Kasumi-1 (cell line): ENCODE data around the gene LASP1.
"Not testable (repeated sequence)": the region's sequence is repeated elsewhere in the genome, so short reads cannot be mapped to it uniquely, and the experiment has no call there.

Experiments
- DNase-seq, 2 experiments: peaks; one replicate each; lab custom pipeline; 2025; lab: John Stamatoyannopoulos, UW

LASP1 gene

DNA sequence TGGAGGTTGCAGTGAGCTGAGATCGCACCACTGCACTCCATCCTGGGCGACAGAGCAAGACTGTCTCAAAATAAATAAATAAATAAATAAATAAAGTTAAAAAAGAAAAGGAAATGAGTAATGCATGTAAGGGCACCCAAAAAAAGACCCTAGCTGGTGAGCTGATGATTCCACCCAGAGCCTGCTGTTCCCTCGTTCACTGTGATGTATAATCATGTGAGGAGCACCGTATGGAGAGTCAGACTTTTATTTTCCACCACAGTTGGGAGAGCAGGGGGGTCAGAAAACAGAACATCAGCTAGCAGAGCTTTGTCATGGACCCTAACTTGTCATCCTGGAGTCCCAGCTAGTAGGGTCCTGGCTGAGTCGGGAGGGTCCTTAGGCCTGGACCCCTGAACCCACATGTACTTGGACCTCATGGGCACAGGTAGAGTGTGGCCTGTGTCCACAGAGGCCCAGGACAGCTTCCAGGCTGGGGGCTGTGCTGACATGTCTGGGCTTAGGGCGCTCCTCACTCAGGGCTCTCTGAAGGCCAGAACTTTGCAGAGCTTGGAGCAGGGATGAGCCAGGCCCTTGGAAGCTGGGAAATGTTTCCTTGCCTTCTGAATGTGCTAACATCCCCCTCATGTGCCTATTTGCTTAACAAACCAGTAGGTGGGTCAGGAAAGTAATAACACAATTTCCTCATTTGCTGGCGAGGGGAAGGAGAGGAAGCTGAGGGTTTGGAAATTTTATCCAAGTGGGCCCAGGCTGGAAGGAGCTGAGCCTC lies 36.8 kb downstream of the LASP1 start:
- peak in 1 of 2 experiments; percentile 13 for DNase-seq

DNA sequence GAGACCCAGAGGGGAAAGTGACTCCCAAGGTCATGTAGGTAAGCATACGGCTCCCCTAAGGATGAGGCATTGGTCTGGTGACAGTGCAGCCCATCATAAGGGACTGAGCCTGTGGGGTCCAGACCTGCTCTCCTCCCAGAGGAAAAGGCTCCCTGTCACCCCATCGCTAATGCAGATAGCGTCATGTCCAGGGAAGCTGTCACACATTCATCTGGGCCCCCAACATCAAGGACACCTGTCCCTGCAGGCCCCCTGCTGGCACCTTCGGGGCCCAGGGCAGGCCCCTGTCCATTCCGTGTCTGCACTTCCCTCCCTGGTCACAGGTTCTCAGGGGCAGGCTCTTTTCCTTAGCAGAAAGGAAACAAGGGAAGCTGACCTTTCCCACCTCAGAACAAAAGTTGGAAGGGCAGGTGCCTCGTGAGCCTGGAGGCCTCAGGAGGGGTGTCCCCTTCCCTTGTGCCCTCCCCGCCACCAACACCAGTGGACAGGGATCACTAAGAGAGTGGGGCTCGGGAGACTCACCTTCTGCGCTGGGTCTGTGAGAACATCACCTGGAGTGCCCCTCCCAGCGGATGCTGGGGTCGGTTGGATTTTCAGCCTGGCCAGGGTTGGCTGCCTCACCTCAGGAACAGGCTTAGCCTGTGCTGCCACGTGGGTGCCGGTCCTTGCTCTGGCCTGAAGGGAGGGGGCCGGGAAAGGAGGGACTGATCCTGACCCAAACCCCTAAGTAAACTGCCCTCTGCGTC lies 38.2 kb downstream of the LASP1 start:
- no peak for DNase-seq

DNA sequence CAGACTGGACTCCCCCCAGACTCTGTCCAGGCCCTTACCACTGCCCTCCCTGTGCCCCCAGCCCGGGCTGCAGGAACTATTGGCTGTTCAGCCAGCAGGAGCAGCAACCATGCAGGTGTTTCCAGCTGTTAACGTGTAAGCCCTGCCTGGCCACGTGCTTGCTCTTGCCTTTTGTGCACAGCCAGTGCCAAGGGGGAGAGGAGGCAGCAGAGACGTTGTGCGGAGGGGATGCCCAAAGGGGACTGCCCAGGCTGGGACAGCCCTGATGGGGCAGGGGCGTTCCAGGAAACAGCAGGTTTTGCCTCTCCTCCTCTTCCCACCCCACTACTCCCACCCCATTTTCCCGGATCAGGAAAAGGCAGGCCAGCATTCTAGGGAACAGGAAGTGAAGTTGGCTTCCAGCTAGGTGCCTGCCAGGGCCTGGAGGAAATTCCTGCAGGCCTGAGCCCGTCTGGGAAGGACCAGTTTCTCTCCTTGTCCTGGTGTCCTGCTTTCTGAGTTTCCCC lies 38.9 kb downstream of the LASP1 start:
- no peak for DNase-seq

DNA sequence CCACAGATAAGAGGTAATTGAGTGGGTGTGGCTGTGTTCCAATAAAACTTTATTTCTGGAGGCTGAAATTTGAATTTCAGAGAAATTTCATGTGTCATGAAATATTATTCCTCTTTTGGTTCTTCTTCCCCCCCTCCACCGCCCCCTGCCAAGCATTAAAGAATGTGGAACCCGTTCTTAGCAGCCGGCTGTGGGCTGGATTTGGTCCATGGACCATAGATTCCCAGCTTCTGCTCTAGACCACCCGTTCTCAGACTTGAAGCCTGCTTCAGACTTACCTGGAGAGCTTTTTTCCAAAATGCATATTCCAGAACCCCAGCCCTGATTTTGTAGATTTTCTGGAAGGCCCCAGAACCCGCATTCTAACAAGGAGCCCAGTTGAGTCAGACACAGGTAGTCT lies 40.5 kb downstream of the LASP1 start:
- no peak for DNase-seq

DNA sequence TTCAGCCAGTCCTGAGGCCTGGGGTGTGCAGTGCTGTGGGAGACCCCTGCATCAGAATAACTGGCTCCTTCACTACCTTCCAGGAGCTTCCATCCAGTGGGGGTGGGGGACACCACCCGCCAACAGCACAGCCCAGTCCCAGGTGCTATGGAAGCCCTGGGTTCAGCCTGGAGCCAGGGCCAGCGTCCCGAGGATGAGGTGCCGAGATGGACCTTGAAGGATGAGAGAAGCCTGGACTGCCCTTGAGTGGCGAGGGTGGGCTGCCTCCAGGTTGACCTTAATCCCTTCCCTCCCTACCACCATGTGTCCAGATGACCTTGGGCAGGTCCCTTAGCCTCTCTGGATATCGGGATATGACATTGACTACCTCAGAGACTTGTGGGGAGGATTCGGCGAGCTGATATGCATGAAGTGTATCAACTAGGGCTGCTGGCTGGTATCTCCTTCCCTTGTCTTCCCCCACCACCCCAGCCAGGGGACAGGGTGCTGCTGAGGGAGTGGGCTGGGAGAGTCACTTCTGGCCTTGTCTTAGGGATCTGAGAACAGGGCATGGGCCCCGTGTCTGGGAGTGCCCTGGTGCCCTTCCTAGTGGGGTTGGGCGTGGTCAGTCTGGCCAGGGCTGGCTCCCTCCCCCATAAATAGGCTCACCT lies 41.3 kb downstream of the LASP1 start:
- no peak for DNase-seq

DNA sequence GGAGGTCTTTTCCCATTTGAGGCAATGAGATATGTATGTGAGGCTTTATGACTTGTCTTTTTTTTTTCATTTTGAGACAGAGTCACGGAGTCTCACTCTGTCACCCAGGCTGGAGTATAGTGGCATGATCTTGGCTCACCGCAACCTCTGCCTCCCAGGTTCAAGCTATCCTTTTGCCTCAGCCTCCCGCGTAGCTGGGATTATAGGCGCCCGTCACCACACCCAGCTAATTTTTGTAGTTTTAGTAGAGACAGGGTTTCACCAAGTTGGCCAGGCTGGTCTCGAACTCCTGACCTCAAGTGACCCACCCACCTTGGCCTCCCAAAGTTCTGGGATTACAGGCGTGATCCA lies 41.8 kb downstream of the LASP1 start:
- not testable (repeated sequence) for DNase-seq

DNA sequence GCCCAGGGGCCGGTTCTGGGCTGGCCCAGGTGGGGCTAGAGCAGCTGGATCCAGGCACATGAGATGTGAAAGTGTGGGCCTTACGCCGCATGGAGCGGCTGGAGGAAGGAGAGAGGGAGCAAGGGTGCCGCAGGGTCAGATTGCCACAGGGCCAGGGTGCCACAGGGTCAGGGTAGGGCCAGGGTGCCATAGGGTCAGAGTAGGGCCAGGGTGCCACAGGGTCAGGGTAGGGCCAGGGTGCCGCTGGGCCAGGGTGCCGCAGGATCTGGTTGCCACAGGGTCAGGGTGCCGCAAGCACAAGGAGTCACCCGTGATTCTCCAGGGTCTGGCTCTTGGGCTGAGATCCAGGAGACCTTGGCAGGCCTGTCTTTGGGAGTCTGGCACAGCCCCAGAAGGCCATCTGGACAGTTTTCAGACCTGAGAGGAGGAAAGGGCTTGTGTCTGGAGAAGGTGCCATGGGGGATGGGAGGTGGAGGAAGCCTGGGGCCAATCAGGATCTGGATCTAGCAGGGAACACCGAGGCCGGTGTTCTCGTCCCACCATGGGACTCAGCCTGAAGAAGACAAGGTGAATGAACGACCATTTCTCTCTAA lies 42.5 kb downstream of the LASP1 start:
- DNase-seq = no peak

DNA sequence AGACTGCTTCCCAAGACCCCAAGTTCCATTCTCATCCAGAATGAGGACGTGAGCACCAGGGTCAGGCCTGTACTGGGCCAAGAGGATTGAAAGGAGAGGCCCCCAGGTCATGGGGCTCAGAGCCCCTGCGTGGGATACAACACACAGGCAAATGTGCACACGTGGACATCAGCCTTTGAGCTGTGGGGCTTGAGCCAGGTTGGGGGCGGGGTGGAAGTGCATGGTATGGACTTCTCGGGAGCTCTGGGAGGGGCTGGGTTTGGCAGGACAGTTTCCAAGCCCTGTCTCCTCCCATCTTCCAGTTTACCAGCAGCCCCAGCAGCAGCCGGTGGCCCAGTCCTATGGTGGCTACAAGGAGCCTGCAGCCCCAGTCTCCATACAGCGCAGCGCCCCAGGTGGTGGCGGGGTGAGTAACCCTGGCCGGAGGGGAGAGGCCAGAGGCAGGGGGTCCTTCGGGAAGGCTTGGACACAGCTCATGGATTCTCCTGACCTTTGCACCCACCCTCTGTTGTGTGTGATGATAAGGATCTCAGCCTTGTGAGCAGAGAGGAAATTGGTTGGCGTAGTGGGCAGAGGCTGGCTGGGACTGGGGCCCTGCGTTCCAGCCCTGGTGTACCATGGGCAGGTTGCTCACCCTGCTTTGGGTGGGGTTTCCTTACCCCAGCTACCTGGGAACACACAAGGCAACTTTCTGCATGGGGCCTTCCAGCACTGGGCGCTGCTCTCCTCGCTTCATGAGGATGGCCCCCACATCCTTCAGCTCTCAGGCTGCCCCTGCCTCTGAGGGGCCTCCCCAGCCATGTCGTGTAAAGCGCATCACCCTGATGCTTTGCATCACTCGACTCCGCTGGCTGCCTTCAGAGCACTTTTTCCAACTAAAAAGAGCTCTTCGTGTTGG lies 45.1 kb downstream of the LASP1 start:
- no peak for DNase-seq

DNA sequence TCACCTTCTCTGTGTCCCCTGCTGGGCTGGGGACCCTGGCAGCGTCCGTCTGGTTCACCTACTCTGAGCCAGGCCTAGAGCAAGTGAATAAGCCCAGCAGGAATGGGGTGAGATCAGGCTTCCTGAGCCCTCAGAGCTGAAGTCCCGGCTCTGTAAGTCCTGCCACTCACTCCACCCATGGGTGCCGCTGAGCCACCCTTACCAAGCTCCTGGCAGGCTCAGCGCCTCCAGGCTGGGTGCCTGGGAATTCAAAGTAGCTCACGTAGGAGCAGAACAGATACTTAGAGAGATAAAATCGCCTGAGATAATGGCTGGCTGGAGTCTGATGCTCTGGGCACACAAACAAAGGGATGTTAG lies 45.8 kb downstream of the LASP1 start:
- DNase-seq = no peak

DNA sequence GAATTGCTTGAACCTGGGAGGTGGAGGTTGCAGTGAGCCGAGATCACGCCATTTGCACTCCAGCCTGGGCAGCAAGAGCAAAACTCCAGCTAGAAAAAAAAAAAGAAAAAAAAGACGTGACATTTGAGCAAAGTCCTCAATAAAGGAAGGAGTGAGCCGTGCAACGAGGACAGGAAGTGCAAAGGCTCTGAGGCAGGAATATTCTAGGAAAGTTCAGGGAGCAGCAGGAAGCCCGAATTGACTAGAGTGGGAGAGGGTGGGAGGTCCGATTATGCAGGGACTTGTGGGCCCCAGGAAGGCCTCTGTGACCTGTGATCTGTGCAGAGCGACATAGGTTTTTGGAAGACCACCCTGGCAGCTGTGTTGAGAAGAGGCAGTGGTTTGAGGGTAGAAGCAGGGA lies 46.9 kb downstream of the LASP1 start:
- no peak for DNase-seq

DNA sequence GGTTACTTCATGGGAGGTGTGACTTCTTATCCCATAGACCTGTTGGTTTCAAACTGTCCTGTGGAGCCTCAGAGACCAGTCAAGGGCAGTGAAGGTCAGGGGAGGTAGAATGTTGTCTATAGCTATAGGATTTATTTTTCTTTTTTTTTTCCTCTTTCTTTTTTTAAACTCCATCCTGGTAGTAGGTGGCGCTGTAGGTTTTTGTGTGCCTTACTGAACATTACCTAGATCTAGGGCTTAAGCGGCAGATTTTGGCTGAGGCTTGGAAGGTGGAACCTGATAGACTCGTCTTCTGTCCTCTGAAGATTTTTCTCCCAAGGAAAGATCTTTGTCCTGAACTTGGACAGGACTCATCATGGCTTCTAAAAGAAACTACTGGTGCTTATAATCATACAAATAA lies 47.4 kb downstream of the LASP1 start:
- no peak for DNase-seq

DNA sequence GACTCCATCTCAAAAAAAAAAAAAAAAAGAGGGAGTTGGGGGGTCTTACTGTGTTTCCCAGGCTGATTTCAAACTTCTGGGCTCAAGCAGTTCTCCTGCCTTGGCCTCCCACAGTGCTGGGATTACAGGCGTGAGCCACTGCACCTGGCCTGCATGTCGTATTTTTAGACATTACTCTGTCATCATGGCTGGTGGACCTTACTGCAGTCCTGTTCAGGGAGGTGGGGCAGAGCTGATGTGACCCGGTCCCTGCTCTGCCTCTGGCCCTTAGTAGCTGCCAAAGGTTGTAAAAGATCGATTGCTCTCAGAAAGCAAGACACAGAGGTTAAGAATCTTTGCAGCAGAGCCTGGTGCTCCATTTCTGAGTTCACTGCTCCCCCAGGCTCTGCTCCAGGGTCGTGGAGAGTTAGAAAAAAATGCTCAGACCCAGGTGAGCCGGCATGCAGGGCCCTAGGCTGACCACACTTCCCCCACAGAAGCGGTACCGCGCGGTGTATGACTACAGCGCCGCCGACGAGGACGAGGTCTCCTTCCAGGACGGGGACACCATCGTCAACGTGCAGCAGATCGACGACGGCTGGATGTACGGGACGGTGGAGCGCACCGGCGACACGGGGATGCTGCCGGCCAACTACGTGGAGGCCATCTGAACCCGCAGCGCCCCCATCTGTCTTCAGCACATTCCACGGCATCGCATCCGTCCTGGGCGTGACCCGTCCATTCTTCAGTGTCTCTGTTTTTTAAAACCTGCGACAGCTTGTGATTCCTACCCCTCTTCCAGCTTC lies 48.5 kb downstream of the LASP1 start:
- DNase-seq = no peak

DNA sequence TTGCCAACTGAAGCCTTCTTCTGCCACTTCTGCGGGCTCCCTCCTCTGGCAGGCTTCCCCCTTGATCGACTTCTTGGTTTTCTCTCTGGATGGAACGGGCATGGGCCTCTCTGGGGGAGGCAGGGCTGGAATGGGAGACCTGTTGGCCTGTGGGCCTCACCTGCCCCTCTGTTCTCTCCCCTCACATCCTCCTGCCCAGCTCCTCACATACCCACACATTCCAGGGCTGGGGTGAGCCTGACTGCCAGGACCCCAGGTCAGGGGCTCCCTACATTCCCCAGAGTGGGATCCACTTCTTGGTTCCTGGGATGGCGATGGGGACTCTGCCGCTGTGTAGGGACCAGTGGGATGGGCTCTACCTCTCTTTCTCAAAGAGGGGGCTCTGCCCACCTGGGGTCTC lies 49.1 kb downstream of the LASP1 start:
- no peak for DNase-seq

DNA sequence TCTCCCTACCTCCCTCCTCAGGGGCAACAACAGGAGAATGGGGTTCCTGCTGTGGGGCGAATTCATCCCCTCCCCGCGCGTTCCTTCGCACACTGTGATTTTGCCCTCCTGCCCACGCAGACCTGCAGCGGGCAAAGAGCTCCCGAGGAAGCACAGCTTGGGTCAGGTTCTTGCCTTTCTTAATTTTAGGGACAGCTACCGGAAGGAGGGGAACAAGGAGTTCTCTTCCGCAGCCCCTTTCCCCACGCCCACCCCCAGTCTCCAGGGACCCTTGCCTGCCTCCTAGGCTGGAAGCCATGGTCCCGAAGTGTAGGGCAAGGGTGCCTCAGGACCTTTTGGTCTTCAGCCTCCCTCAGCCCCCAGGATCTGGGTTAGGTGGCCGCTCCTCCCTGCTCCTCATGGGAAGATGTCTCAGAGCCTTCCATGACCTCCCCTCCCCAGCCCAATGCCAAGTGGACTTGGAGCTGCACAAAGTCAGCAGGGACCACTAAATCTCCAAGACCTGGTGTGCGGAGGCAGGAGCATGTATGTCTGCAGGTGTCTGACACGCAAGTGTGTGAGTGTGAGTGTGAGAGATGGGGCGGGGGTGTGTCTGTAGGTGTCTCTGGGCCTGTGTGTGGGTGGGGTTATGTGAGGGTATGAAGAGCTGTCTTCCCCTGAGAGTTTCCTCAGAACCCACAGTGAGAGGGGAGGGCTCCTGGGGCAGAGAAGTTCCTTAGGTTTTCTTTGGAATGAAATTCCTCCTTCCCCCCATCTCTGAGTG lies 49.6 kb downstream of the LASP1 start:
- no peak for DNase-seq

DNA sequence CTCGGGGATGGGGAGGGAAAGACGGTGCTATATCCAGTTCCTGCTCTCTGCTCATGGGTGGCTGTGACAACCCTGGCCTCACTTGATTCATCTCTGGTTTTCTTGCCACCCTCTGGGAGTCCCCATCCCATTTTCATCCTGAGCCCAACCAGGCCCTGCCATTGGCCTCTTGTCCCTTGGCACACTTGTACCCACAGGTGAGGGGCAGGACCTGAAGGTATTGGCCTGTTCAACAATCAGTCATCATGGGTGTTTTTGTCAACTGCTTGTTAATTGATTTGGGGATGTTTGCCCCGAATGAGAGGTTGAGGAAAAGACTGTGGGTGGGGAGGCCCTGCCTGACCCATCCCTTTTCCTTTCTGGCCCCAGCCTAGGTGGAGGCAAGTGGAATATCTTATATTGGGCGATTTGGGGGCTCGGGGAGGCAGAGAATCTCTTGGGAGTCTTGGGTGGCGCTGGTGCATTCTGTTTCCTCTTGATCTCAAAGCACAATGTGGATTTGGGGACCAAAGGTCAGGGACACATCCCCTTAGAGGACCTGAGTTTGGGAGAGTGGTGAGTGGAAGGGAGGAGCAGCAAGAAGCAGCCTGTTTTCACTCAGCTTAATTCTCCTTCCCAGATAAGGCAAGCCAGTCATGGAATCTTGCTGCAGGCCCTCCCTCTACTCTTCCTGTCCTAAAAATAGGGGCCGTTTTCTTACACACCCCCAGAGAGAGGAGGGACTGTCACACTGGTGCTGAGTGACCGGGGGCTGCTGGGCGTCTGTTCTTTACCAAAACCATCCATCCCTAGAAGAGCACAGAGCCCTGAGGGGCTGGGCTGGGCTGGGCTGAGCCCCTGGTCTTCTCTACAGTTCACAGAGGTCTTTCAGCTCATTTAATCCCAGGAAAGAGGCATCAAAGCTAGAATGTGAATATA lies 50.8 kb downstream of the LASP1 start:
- no peak for DNase-seq

DNA sequence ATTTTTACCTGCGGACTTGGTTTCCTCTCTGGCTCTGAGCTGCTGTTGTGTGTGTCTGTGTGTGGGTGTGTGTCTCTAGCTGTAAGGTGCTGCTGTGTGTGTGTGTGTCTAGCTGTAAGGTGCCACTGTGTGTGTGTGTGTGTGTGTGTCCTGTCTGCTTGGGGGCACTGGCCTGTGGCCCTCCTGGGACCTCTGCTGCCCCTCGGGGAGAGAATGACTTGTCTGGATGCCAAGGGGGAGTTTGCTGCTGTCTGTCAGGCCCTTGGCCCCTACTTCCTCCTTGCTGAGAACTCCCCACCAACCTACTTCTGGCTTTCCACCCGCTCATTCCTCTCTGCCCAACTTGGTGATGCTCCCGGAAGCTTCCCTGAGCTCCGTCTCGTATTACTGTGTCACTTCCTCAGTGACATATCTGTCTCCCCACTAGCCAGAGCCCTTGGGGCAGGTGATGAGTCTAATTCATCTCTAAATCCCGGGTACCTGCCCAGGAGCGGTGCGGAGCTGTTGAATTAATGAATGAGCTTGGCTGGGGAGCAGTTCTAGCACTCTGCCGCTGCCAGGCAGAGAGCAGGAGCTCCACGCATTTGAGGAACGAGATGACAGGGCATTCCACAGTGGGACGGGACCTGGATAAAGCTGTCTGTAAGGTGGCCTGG lies 52.0 kb downstream of the LASP1 start:
- DNase-seq = peak; percentile 68 to 80

DNA sequence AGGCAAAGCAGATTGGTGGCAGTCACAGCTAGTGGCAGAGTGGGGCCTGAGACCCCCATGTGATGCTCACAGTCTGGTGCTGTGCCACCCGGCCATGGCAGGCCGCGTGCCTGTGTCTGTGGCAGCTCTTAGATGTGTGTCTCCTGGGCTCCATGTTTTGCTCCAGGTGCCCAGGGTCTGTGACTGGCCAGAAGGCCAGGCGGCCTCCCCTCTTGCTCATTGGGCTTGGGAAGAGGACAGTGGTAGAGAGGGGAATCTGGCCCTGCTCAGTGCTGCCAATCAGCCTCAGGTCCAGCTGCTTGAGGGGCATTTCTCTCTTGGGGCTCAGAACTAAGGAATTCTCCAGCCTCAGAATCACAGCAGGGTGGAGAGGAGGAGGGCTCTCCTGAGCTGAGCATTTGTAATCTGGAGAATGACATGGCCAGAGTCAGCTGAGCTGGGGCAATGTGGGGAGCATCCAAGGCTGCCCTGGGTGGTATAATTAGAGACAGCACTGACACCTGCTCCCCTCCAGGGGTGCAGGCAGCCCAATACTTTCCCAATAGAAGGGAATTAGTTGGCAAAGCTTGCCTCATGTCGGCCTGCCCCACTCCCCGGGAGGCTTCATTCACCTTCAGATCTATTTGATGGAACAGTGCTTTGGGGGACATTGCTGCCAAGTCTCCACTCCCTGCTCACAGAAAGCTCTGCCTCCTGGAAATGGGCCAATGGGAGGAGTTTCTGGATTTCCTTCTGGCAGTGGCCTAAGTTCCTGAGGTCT lies 52.9 kb downstream of the LASP1 start:
- DNase-seq = no peak
